Cardiac septum (tissue), 1 donor: Measurements from ENCODE around the gene ZC3H18. TPM values are rescaled to one million over a fixed set of nuclear protein-coding genes. Genes with fewer than 3 reads are reported as not detected.

Experiments used
- DNase-seq: peaks from one replicate; pipeline ENCODE4 v3.0.0-alpha.2; 2020; ENCODE audit warnings: low spot score
- intact Hi-C: fragments of 100-400 bp; cut with DNase I; formaldehyde crosslinking; loops from one replicate; pipeline ENCODE4 v1.14.0; 2022
- long read RNA-seq: library from polyadenylated mRNA; unstranded; transcript quantifications from one replicate; pipeline ENCODE4 v2.0.0, GENCODE V29; 2021
- total RNA-seq: library from RNA; stranded (reverse); fragmentation: NEBNext Ultra II Directional; extraction: Animal tissue kit (Norgen Biotek cat#: 25700); gene quantifications from one replicate; pipeline ENCODE4 v1.2.1, GENCODE V29; 2021
- donor health status: DM: no; HTN: no; CAD: no.

ZC3H18 gene
- 20.6 TPM for total RNA-seq
- long read RNA-seq, transcript ZC3H18-201 (18 exons, 3,729 nt) = major isoform, 14 of 61 reads
- long read RNA-seq, partial matches to known transcripts = 33 of 61 reads
- long read RNA-seq, other reads (novel, unspliced or antisense) = 14 of 61 reads

GRCh38 chr16:88569985-88570690 lies at the start of gene ZC3H18:
ZC3H18 (plus strand) TSS chr16:88570403; CDS start chr16:88577124, 6,721 bp downstream.
- intact Hi-C loops = loop anchor here (5.0 to 10.0 kb wide), 3 partner anchors 137 to 805 kb away; partner anchors contain the start of genes CTU2, KLHDC4, RNF166 and ZNF778
- DNase-seq = peak; percentile 98

GRCh38 chr16:88521674-88522073 lies 48.5 kb upstream of the ZC3H18 start:
- DNase-seq = no peak
- intact Hi-C loops = no loop called here

GRCh38 chr16:88522276-88522949 lies 47.8 kb upstream of the ZC3H18 start:
- intact Hi-C loops = no loop called here
- DNase-seq = no peak

- no peak for DNase-seq
- intact Hi-C loops = no loop called here
Measured at GRCh38 chr16:88523309-88524161, 46.7 kb upstream of the ZC3H18 start.

- intact Hi-C loops = no loop called here
- no peak for DNase-seq
Measured at GRCh38 chr16:88524274-88524972, 45.8 kb upstream of the ZC3H18 start.

GRCh38 chr16:88524973-88525662 lies 45.1 kb upstream of the ZC3H18 start:
- no peak for DNase-seq

GRCh38 chr16:88525663-88525990 lies 44.6 kb upstream of the ZC3H18 start:
- intact Hi-C loops = no loop called here
- DNase-seq = no peak

More at GRCh38 chr16:88524973-88525662, 45.1 kb upstream of the ZC3H18 start:
- intact Hi-C loops = no loop called here

- DNase-seq = no peak
- intact Hi-C loops = no loop called here
Measured at GRCh38 chr16:88526008-88526905, 43.9 kb upstream of the ZC3H18 start.

GRCh38 chr16:88526906-88527185 lies 43.4 kb upstream of the ZC3H18 start:
- intact Hi-C loops = loop anchor here (1.0 kb wide), 1 partner anchor 84 kb away; no protein-coding TSS in a partner anchor
- no peak for DNase-seq

GRCh38 chr16:88527186-88527936 lies 42.8 kb upstream of the ZC3H18 start:
- intact Hi-C loops = loop anchor here (1.0 kb wide), 1 partner anchor 84 kb away; no protein-coding TSS in a partner anchor
- DNase-seq = no peak

GRCh38 chr16:88527937-88528743 lies 42.1 kb upstream of the ZC3H18 start:
- DNase-seq = no peak
- intact Hi-C loops = loop anchor here (1.0 kb wide), 1 partner anchor 85 kb away; no protein-coding TSS in a partner anchor

- intact Hi-C loops = no loop called here
Measured at GRCh38 chr16:88528902-88529318, 41.3 kb upstream of the ZC3H18 start.

GRCh38 chr16:88529596-88529995 lies 40.6 kb upstream of the ZC3H18 start:
- intact Hi-C loops = no loop called here
- DNase-seq = no peak

More at GRCh38 chr16:88528902-88529318, 41.3 kb upstream of the ZC3H18 start:
- no peak for DNase-seq

- no peak for DNase-seq
- intact Hi-C loops = no loop called here
Measured at GRCh38 chr16:88530051-88530857, 39.9 kb upstream of the ZC3H18 start.

- no peak for DNase-seq
Measured at GRCh38 chr16:88530858-88531203, 39.4 kb upstream of the ZC3H18 start.

GRCh38 chr16:88531346-88531745 lies 38.9 kb upstream of the ZC3H18 start:
- DNase-seq = no peak
- intact Hi-C loops = no loop called here

More at GRCh38 chr16:88530858-88531203, 39.4 kb upstream of the ZC3H18 start:
- intact Hi-C loops = no loop called here
